Heart left ventricle (tissue), 13 donors: Measurements from ENCODE around the gene MID1.

ENCODE experiments used
- CTCF ChIP-seq, 12 donors: fragments of 200-600 bp; sonication (generic) in 4 of 12; IDR thresholded peaks; one replicate each; pipeline versions ENCODE4 v1.5.0 to v1.8.0; 2018 to 2022; ENCODE audit warnings: antibody characterized with exemption in 12 of 12, mild to moderate bottlenecking in 5 of 12
- POLR2A ChIP-seq, 2 donors: fragments of 450-650 bp; IDR thresholded peaks; one replicate each; pipeline ENCODE4 v1.6.1; 2017; ENCODE audit warnings: antibody characterized with exemption in 2 of 2, mild to moderate bottlenecking in 2 of 2, moderate library complexity in 2 of 2
- donor health status: ischemic (EF 13 %, LVEDD 7.1; RV severe dilation, severe dysfunction).
- donor health status: DM: no; HTN: yes; CAD: no.
- donor health status: DM: no; HTN: no; CAD: no.
- donor health status: ischemic (EF 25% LVEDD 6.9; RV normal size, moderate dysfunction).
- donor health status: ischemic (EF 25% LVEDD 5.7; RV mildly dilated, moderate dysfunction).
- donor health status: ischemic (EF 35%, LVEDD 5.7; RV mildly dilated, moderate dysfunction).
- donor health status: nonischemic (EF 11% LVEDD 7.7; RV severe dilation, severe dysfunction).
- donor health status: DM: yes; HTN: yes; CAD: no.
- donor health status: PGD.
- donor health status: ischemic (EF 29% LVEDD 5.4; RV normal size, mild dysfunction).
- donor health status: nonischemic (EF 23%, LVEDD 6.1; RV moderate dilation, normal function).

- TF ChIP-seq CTCF (IDR thresholded peaks at IDR 0.05) (no peak), POLR2A (IDR thresholded peaks at IDR 0.05) (no peak)
These were observed 204.0 kb downstream of the MID1 start for GRCh38 chrX:10416424-10416823.
